GM19238 (cell line): ENCODE results near the gene SLC18A2.

ENCODE experiments used
- DNase-seq: peaks from one replicate; pipeline ENCODE4 v3.0.0; 2011; ENCODE audit warnings: low spot score; ENCODE audit not compliant: insufficient read length

Gene SLC18A2

DNA sequence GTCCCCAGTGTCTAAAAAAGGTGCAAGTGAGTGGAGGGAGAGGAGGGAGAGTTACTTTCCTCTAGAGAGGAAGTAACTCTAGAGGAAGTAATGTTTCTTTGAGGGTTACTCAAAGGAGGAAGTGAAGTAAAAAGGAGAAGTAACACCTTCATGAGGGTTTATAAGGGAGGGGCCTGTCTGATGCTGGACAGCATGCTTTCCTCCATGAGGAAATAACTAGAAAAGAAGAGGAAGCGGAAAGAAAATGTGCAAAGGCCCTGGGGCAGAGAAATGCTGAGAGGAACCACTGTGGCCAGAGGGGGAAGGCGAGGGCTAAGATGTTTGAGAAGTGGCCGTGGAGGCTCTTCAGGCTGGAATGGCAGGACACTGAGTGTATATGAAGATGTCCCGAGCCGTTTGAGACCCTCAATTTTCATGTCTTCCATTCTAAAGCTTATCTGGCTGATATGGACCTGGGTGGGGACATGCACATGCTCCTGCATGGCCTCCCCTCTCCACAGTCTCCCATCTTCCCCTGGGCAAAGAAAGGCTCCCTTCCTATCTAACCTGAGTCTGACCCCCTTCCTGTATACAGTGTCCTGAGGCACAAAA, 3.4 kb upstream of the SLC18A2 start:
- no peak for DNase-seq

DNA sequence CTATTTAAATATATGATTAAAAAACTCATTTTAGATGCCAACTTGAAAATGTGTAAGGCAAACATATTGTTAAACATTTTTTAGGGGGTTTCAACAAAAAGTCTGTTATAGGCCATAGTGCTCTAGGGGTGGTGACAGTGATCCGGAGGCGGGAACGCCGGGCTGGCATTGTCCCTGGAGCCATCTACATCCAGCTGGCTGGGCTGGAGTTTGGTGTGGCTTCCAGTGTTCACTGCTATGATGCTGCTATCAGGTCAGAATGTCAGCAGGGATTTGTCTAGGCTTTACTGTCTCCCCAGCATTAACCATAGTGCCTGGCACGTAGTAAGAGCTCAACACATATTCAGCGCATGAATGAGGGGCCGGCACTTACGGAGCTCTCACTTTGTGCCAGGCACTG, 1.9 kb upstream of the SLC18A2 start:
- DNase-seq = no peak

DNA sequence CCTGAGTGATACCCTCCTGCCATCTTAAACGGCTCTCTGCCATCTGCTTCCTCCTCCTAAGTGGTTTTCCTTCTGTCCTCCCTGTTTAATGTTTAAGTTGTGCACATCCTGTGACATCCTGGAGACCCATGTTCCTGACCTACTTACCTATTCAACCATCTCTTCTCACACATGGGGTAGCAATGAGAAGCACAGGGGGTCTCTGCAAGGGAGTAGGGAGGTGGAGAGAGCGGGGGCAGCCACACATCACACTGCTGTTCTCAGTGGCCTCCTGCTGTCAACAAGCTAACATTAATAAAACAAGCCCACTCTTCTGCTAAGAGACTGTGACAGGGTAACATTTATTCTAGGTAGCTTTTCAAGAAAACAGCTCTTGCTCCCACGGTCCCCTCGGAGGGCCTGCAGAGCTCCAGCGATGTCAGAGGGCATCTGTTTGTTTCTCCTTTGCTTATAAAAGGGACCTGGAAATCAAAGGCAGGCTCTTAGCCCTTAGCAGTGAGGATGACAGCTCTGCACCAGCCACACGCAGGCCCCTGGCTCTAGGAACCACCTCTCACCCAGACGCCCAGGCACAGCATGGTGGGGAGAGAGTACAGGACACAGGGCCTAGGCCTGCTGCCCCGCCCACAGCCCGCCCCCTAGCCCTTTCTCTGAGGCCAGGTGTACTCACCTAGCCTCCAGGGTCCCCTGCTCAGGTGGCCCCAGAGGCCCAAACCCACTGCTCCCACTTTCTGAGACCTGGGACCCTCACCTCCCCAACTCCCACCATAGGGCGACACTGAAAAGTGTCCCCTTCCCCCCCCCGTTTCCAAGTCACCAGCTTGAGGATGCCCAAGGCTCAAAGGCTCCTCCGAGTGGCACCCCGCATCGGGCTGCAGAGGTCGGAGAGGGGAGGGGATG, 943 bp upstream of the SLC18A2 start:
- DNase-seq = no peak

DNA sequence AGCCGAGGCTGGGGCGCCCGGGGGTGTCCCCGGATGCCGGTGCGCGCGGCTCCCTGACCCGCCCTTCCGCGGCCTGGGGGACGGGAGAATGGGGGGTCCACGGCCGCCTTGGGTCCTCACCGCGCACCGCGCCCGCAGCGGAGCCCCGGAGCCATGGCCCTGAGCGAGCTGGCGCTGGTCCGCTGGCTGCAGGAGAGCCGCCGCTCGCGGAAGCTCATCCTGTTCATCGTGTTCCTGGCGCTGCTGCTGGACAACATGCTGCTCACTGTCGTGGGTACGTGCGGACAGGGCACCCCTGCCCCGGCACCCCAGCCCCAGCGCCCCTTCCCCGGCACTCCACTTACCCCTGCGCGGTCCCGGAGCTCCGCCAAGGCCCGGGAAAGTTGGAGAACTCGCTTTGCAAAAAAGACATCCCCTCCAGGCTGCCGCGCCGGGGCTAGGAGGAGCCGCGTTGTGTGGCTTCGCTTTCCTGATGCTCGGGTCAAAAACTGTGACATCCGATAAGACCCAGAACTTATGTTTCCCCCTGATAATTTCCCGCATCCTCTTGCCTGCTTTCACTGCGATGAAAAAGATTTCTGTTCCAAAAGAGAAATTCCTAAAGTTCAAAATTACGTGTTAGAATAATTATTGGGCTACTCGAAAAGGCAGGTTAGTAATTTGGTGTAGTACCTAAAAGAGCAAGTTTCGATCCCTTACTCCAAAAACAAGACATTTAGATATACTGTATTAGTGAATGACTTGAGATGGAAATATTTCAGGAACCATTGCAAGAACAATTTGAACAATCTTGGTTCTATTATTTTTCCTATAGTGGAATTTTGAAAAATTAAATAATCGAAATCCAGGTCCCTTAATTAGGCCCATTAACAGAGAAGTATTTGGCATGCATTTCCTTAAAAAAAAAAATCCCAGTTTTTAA, 888 bp downstream of the SLC18A2 start:
- no peak for DNase-seq

DNA sequence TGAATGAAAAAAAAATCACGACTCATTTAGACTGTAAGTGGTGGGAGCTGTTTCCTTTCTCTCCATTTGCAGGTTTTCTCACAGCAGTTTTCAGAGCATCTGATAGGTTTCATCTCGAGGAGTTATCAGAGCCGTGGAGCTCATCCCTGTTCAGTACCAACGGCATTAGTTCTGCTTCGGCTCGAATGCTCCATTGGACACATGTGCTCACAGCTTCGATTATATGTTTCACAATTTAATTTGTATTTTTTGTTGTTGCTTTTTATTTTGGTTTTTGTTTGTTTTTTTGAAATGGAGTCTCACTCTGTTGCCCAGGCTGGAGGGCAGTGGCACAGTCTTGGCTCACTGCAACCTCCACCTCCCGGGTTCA, 1.5 kb downstream of the SLC18A2 start:
- no peak for DNase-seq

DNA sequence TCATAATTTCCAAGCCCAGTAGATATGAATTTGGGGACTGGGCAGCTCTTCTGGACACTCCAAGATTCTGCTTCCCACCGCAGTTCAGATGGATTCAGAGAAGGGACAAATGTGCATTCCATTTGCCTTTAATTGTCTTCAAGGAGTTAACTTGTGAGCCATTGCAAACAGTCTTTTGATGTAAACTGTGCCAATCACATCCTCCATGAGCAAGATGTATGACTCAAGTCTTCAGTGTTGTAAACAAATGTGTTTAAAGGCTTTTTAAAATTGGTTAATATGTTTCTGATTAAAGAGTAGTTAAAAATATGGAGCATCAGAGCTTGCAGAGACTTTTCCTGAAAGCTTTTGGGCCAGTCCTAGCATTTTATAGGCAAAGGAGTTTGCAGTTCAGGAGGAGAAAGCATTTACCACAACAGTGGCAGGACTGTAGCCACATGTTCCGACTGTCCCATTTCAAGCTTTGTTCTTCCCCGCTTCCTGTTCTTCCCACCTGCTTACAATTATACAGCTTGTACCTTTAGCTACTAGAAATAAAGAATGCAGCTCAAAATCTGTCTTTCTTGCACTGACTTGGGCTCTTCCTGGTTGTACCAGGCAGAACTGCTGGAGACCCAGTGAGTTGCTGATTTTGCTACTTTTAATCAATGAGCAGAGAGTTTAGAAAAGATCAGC, 6.2 kb downstream of the SLC18A2 start:
- DNase-seq = no peak

DNA sequence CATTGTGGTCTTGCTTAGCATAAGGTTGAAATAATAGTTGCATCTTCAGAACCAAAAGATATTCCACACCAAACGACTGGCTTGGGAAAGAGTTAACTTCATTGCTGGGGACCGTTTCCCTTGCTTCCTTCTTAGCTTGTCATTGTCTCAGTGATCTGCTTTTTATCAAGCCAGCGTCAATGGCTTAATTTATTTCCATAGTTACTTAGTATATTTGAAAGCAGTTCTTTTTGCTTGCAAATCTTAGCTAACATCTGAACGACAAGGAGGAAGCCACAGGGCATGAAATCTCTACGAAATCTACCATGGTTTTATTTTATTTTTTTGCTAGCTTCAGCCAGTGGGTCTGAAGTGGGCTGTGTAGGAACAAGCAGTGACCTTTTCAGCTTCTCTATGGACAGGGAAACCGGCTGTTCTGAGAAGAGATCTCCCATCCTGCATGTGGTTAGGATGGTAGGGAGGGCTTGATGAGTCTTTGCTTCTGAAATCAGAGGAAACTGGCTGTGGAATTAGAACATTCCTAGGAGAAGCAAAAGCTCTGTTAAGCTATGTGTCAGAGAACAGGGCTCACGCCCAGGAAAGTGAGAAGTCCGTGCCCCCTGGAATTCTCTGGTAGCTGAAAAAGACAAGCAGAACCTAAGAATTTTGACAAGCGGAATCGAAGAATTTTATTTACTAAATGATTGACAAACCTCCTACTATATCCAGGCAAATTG, 8.0 kb downstream of the SLC18A2 start:
- no peak for DNase-seq

DNA sequence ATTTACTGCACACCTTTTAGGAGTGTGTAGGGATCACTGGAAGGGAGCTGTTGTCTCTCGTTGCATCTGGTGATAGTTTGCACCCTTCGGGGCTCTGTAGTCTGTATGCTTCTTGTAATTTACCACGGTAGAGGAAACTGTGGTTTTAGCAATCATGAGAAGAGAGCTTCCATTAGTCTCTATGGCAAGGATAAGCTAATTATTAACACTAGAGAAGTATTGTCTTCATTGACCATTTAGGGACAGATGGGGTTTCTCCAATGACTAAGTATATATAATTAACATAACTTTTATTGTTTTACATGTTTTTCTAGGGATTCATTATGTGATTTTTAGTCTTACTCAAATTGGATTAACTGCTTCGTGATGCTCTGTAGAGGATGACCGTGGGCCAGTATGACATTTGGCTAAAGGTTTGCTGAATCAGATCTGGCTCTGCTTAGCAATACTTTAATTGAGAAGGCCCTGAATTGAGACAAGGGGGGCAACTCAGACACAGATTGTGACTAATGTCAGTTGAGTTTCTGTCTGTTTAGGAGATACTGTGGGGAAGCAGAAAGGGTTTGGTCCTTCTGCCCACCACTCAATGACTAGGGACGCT, 8.7 kb downstream of the SLC18A2 start:
- no peak for DNase-seq

DNA sequence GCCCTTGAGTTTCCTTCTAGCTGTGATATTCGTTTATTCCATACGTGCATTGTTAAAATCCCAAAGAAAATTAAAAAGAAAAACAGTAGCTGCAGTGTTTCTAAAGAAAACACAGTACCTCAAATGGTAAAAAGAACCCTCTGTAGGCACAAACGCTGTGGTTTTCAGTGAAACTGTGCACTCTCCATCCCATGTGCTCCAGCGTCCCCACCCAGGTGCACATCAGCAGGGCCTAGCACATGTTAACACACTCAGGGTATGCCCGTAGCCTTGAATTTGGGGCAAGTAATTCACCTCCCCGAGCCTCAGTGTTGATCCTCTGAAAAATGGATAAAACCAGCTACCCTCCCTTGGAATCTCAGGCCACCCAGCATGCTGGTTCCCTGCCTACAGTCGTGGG, 9.5 kb downstream of the SLC18A2 start:
- DNase-seq = no peak

DNA sequence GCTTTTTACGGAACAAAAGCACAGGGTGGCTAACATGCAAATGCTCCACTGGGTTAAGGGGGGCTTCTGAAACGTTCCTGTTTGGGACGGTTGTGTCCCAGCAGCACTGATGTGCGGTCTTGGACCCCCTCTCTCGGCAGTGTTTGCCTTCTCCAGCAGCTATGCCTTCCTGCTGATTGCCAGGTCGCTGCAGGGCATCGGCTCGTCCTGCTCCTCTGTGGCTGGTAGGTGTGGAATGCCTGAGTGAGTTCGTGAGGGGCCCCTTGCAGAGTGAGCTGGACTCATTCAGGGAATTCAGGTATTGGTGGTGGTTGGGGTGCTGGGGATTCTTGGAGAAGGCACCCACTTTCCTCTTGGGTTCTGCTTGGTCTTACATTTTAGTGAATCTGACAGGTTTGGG, 13.0 kb downstream of the SLC18A2 start:
- DNase-seq = no peak

DNA sequence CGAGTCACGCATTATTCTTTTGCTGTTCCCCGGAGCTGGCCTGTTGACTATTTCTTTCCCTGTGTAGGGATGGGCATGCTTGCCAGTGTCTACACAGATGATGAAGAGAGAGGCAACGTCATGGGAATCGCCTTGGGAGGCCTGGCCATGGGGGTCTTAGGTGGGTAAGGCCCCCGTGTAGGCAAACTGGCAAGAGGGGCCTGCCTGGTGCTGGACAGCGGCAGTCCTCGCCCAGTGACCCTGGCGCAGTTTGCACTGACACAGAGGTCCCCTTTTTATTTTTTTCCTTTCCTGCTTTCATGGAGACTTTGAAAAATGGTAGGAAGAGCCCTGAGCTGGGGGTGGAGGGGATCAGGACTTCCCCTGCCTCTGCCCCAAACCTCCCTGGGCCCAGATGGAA, 13.4 kb downstream of the SLC18A2 start:
- no peak for DNase-seq

DNA sequence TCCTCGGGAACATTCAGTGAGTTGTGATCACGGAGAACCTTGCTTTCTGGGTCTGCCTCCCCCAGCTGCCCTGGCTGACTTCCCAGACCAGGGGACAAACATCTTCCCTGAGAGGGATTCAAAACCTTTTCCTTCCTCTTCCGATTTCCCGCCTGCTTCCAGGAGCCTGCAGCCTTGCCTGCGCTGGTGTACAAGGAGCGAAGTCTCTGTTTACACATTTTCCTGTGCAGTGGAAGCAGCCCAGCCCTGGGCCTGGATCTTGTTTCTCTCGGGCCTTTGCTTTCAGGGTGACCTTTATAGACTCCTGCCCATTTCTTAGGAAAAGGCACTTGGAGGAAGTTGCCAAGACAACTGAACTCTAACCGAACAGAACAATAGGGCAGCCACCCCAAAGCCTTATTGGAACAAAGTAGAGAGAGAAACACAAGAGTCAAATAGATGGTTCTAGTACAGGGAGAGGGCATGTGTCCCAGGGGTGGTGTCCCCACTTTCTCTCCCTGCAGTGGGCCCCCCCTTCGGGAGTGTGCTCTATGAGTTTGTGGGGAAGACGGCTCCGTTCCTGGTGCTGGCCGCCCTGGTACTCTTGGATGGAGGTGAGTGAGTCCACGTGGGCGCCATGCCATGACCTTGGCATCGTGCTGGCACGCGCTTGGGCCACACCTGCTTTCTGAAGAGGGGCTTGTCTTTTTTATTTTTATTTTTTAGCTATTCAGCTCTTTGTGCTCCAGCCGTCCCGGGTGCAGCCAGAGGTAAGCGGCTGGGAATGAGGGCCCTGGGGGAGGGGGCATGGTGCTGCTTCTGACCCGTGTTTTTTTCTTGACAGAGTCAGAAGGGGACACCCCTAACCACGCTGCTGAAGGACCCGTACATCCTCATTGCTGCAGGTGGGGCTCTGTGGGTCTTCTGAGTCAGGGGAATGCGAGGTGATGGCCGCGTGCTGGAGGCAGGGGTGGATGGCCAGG, 14.1 kb downstream of the SLC18A2 start:
- DNase-seq = no peak

DNA sequence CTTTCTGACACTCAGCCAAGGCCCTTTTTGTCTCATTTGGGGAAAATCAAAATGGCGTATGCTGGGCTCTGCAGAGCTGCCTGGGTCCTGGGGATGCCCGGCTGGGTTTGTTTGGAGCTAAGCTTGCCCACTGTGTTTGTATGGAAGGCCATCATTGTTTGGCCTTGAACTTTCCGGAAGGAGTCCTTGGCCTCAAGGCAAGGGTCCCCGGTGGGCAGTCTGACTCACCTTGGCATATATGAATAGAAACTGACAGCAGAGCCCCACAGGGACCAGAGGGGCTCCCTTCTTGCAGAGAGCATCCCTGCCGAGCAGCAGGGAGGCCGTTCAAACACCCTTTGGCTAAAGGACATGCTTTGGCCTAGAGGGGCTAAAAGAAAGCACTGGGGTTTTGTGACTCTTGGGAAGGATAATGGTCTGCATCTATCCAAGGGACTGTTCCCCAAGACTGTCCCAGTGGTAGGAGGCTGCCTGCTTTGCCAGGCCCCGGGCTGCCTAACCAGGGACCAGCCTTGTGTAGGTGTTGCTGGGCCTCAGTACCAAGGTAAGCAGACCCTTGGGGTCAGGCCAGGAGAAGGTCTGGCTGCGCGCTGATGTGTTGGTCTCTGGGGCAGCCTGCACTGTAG, 15.0 kb downstream of the SLC18A2 start:
- DNase-seq = no peak

DNA sequence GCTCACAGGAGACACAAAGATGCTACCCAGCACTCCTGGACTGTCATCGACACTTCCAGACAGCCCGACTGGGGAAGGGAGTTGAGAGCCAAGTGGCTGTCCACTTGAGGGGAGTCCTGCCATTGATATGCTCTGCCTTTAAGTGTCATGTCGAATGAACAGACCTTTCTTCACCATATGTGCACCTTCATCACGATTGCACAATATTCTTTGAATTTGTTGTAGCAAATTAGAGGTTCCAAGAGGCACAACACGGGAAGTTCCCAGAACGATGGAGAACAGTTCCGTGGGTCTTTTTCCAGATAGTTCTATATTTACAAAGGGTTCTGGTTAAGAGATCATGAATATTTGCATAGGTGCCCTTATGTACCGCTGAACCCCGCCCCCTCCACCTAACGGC, 16.0 kb downstream of the SLC18A2 start:
- DNase-seq = no peak

DNA sequence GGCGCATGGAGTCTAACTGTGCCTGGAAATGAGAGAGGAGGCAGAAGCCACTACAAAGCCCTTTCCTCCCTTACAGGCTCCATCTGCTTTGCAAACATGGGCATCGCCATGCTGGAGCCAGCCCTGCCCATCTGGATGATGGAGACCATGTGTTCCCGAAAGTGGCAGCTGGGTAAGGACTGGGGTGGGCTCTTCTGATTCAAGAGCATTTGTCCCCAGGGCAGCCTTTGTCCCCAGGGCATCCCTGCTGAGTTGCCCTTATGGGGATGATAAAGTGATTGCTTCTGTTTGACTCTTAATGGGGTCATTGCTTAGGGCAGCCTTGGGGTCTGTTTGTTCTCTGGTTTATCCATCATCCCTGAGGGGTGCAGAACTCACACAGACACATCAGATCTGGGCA, 16.8 kb downstream of the SLC18A2 start:
- DNase-seq = no peak

DNA sequence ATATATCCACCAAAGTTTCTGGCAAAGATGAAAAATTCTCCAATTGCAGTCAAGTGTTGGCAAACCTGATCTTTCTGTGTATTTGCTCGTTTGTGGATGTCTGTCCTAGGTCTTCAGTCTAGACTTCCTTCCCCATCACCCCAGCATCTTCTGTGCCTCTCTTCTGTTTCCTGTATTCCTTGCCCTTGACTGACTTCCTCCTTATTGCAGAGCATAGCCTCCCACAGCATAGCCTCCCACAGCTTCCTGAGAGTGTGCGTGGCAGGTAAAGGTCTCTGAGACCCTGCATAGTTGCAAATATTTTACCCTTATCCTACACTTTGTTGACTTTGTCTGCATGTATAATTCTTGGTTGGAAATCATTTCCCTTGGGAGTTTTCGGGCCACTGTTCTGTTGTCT, 18.4 kb downstream of the SLC18A2 start:
- no peak for DNase-seq

DNA sequence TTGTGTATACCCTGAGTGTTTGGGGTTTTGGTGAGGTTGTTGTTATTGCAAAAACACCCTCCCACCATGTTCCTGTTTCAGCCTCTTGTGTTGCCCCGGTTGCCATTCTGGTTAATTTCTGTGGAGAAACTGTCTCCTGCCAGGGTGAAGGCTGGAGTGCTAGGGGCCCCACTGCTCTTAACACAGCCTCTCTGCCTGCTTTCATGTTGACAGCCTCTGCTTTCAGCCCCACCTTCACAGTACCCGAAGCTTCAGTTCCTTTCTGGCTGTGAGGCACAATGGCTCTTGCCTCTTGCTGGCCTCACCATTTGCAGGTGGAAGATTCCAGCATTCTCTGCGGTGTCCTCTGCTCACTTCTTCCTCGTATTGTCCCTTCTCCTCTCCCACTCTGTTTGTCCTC, 19.2 kb downstream of the SLC18A2 start:
- DNase-seq = no peak

DNA sequence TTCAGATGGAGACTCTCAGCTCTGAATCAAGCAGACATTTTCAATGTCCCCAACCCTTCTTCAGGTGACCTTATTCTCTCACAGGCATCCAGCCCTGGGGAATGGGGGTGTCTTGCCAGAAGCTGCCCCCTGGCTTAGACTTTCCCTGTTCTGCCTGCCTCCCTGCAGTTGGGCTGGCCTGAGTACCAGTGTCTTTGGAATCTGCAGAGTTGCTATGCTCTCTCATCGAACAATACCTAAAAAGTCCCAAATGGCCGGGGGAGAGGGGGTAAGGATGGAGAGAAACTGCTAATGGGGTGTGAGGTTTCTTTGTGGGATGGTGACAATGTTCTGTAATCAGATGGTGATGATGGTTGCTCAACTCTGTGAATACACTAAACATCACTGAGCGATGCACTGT, 20.6 kb downstream of the SLC18A2 start:
- no peak for DNase-seq
